Cardiac muscle cell (in vitro differentiated cells and primary cell): Measurements from ENCODE around the gene STEAP4. TPM values are rescaled to one million over a fixed set of nuclear protein-coding genes. Genes with fewer than 3 reads are reported as not detected.

Experiments
- DNase-seq, 2 donors: peaks; one replicate each; pipeline versions ENCODE4 v3.0.0 to v3.0.0-alpha.2; 2010 to 2017; ENCODE audit warnings: low read depth in 1 of 2, low spot score in 1 of 2
- H3K27ac ChIP-seq: fragments of 200-600 bp; sonication (generic); 2 replicates; pipeline ENCODE4 v1.5.1; 2016
- H3K27me3 ChIP-seq: fragments of 200-600 bp; sonication (generic); 2 replicates; pipeline ENCODE4 v1.6.0; 2016; ENCODE audit warnings: control low read depth
- H3K36me3 ChIP-seq: fragments of 200-600 bp; sonication (generic); 2 replicates; pipeline ENCODE4 v1.5.1; 2016; ENCODE audit warnings: control low read depth
- H3K4me1 ChIP-seq: fragments of 200-600 bp; sonication (generic); 2 replicates; pipeline ENCODE4 v1.8.1; 2017; ENCODE audit warnings: low read depth, mild to moderate bottlenecking, mixed run types
- H3K4me3 ChIP-seq: fragments of 200-600 bp; sonication (generic); 2 replicates; pipeline ENCODE4 v1.5.1; 2016; ENCODE audit warnings: mild to moderate bottlenecking
- H3K9me3 ChIP-seq: fragments of 200-600 bp; sonication (generic); 2 replicates; pipeline ENCODE4 v1.5.1; 2017; ENCODE audit warnings: low read depth, mild to moderate bottlenecking, control low read depth
- polyA plus RNA-seq: library from polyadenylated mRNA; unstranded; fragments of >200 nt; fragmentation: Nextera tagmentation; extraction: Ambion mirVana; gene quantifications from 2 replicates; pipeline ENCODE4 v1.2.1, GENCODE V29; 2016
- total RNA-seq: library from RNA; depleted of rRNA; stranded (reverse); fragments of >200 nt; gene quantifications from 2 replicates; pipeline ENCODE4 v1.2.3, GENCODE V29; 2016
- TF ChIP-seq, protein P1 (sequence below): IDR thresholded peaks from 2 replicates; pipeline ENCODE4 v1.5.1; 2012; ENCODE audit warnings: low read depth, mild to moderate bottlenecking, low read length

The STEAP4 gene
- total RNA-seq = not detected in 2 replicates
- 0.22 TPM in 1 of 2 replicates, not detected in the other for polyA plus RNA-seq

DNA sequence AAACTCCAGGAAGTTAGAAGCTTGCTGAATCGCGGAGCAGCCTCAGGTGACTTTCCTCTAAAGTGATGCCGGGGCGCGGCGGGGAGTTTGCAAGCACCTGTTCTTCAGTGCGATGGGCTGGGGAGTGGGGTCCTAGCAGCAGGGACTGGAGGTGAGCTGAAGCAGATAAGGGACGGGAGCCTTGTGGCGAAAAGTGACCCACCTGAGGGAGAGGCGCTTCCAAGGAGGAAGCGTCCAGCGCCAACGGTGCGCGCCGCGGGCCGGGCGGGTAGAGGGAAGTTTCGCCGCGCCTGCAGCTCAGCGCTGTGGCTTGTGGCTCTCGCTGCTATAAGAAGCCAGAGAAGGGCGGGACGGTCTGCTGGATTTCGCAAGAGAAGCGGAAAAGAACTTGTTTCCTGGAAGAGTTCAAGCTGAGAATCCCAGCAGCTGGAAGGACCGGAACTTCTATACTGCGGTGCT is at the start of gene STEAP4:
TSS of gene STEAP4 (minus strand) at position 305 of the 459 bp plus-strand sequence. CDS start 22,625 bp downstream, outside the sequence.
- H3K27me3 ChIP-seq = peaks cover 42% of the 10 kb centered on the region
- H3K36me3 ChIP-seq = no peaks in the 10 kb centered on the region
- no peaks in the 10 kb centered on the region for H3K9me3 ChIP-seq
- no peak within 1 kb of the TSS for H3K27ac ChIP-seq
- TF ChIP-seq, protein P1, sequence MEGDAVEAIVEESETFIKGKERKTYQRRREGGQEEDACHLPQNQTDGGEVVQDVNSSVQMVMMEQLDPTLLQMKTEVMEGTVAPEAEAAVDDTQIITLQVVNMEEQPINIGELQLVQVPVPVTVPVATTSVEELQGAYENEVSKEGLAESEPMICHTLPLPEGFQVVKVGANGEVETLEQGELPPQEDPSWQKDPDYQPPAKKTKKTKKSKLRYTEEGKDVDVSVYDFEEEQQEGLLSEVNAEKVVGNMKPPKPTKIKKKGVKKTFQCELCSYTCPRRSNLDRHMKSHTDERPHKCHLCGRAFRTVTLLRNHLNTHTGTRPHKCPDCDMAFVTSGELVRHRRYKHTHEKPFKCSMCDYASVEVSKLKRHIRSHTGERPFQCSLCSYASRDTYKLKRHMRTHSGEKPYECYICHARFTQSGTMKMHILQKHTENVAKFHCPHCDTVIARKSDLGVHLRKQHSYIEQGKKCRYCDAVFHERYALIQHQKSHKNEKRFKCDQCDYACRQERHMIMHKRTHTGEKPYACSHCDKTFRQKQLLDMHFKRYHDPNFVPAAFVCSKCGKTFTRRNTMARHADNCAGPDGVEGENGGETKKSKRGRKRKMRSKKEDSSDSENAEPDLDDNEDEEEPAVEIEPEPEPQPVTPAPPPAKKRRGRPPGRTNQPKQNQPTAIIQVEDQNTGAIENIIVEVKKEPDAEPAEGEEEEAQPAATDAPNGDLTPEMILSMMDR = no peak
- peak; percentile 50 to 91 for DNase-seq
- peak within 1 kb of the TSS; percentile 18 for H3K4me3 ChIP-seq
- no peaks in the 10 kb centered on the region for H3K4me1 ChIP-seq

DNA sequence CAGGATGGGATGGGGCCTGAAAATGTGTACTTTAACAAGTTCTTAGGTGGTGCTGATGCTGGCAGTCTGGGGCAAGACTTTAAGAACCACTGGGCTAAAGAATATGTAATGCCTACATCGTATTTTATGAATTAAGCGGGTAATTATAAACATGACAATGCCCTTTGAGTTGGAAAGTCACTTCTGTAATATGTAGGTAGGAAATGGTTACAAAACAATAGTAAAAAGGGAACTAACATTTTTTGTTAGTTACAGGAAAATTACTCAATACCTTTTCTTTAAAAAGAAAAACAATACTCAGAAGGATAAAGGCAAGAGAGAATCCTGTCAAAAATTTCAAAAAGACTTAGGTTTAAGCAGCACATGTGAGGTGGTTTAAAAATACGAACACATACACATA is 48.3 kb upstream of the STEAP4 start:
- Histone ChIP-seq H3K4me1 (no peaks in the 10 kb centered on the region), H3K9me3 (no peaks in the 10 kb centered on the region), H3K4me3 (no peak overlapping the region), H3K27ac (no peak overlapping the region), H3K36me3 (no peaks in the 10 kb centered on the region), H3K27me3 (no peaks in the 10 kb centered on the region)
- TF ChIP-seq, protein P1 = no peak
- DNase-seq = no peak

DNA sequence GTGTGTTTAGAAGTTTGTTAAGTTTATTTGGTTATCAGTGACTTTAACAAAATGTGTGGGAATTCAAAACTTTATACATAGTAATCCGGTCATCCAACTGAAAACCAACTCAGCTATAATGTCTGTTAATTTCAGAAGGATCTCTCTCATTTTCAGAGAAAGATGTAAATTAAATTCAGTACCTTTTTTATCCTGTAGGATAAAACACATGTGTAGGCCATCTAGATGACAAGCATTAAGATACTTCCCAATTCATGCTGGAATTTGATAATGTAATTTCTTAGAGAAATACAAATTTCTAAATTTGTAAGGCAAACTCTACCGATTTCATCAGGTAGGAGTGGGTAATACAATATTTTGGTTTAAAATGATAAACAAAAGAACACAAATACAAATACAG is 43.4 kb upstream of the STEAP4 start:
- Histone ChIP-seq H3K36me3 (no peaks in the 10 kb centered on the region), H3K4me3 (no peak overlapping the region), H3K9me3 (no peaks in the 10 kb centered on the region), H3K27ac (no peak overlapping the region), H3K27me3 (no peaks in the 10 kb centered on the region), H3K4me1 (no peaks in the 10 kb centered on the region)
- no peak for DNase-seq
- TF ChIP-seq, protein P1 = no peak

DNA sequence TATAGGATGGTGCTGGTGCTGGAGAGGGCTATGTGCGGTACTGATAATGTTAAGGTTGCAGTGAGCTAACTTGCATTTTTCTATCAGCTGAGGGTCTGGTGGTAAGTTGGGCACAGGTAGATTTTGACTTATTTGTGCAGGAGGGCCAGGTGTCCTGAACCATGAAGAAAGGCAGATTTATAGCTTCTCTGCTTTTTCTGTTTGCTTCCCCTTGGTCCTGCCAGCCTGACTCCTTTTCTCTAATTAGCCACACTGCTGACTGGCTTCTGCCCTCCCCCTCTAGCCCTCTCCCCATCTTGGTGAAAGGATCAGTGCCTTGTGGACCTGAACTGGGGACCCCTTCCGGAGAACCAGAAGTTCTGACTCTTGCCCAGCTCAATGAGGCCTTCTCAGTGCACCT is 40.8 kb upstream of the STEAP4 start:
- Histone ChIP-seq H3K4me3 (no peak overlapping the region), H3K27ac (no peak overlapping the region), H3K9me3 (no peaks in the 10 kb centered on the region), H3K36me3 (no peaks in the 10 kb centered on the region), H3K4me1 (no peaks in the 10 kb centered on the region), H3K27me3 (no peaks in the 10 kb centered on the region)
- no peak for DNase-seq
- TF ChIP-seq, protein P1 = no peak

DNA sequence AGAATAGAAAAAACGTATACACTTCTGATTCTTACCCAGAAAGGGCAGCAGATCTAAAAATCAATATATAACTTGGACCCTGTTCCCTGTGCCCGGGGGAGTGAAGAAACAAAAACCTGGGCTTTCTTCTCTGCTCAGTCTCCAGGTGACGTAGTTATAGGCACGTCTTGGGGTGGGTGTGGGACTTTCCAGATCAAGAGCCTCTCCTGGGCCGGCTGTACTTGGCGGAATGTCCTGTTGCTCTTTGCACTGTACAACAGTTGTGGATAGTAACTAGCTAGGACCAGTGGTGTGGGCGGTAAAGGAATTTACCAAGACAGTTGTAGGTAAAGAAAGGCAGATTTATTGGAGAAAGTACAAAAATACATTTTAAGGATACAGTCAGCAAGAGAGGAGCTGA is 40.4 kb upstream of the STEAP4 start:
- Histone ChIP-seq H3K27me3 (no peaks in the 10 kb centered on the region), H3K4me3 (no peak overlapping the region), H3K27ac (no peak overlapping the region), H3K4me1 (no peaks in the 10 kb centered on the region), H3K36me3 (no peaks in the 10 kb centered on the region), H3K9me3 (no peaks in the 10 kb centered on the region)
- TF ChIP-seq, protein P1 = no peak
- no peak for DNase-seq

DNA sequence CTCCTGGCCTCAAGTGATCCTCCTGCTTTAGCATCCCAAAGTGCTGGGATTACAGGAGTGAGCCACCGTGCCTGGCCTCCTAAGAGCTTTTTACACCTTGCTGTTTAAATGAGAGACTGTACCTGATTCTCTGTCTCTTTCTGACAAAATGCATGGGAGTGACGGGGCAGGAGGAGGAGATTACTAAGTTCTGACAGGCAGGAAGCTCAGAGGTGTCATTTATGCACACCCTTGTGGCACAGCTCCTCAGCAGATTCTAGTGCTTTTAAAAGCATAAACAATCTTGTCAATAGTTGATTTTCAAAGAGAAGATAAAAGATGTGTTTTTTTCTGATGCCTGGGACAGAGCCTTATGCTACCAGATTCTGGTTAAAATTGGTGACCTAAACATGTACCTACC is 39.7 kb upstream of the STEAP4 start:
- H3K27ac ChIP-seq = no peak overlapping the region
- H3K36me3 ChIP-seq = no peaks in the 10 kb centered on the region
- no peak overlapping the region for H3K4me3 ChIP-seq
- H3K4me1 ChIP-seq = no peaks in the 10 kb centered on the region
- H3K27me3 ChIP-seq = no peaks in the 10 kb centered on the region
- DNase-seq = no peak
- TF ChIP-seq, protein P1 = no peak
- no peaks in the 10 kb centered on the region for H3K9me3 ChIP-seq
